Measurements from ENCODE around the gene TIGD4. TPM values are rescaled to one million over a fixed set of nuclear protein-coding genes. Genes with fewer than 3 reads are reported as not detected.

Gene TIGD4
- total and polyA plus RNA-seq, 2 of the 13 experiments (the other 11 are each of a cell fraction or from before 2014, with no cell fraction given): 0.15 to 0.62 TPM

- Histone ChIP-seq H3K36me3 (replicated peaks in 1 of 2; ENCODE audit: control insufficient read depth in 1 of 2, insufficient read depth in 2 of 2, low read length in 2 of 2) (no peaks in the 10 kb centered on the region), H3K4me2 (ENCODE audit: low read depth, low read length) (no peak overlapping the region), H3K79me2 (ENCODE audit: insufficient read depth, low read length) (no peaks in the 10 kb centered on the region), H3K9me3 (ENCODE audit: low read length) (no peaks in the 10 kb centered on the region), H3K9ac (ENCODE audit: insufficient read depth, low read depth, low read length) (no peak overlapping the region), H3K27me3 (ENCODE audit: control insufficient read depth in 1 of 2, insufficient read depth in 2 of 2, low read length in 2 of 2) (no peaks in the 10 kb centered on the region), H3K4me1 (ENCODE audit: insufficient read depth, low read length) (no peaks in the 10 kb centered on the region), H2AFZ (ENCODE audit: low read length) (no peak overlapping the region), H3K27ac (ENCODE audit: extremely low read length, insufficient read depth, low read length) (no peak overlapping the region), H3K4me3 (replicated peaks in 1 of 3; ENCODE audit: insufficient read depth in 1 of 3, low read depth in 2 of 3, low read length in 3 of 3) (no peak overlapping the region), H4K20me1 (ENCODE audit: insufficient read depth, low read length) (no peaks in the 10 kb centered on the region)
- DNase-seq (ENCODE audit: low spot score) (no peak), FAIRE-seq (no peak), ATAC-seq (no peak)
- BruUV-seq (replicated peaks): no TSS peak
- TF ChIP-seq DBP (CRISPR knock-in tag; IDR thresholded peaks at IDR 0.05; ENCODE audit: not compliant biosample characterization) (no peak), ZBTB10 (CRISPR knock-in tag; IDR thresholded peaks at IDR 0.05; ENCODE audit: borderline replicate concordance) (no peak), ZNF350 (CRISPR knock-in tag; IDR thresholded peaks at IDR 0.05; ENCODE audit: borderline replicate concordance, low read depth) (no peak), SRSF4 (IDR thresholded peaks at IDR 0.05; ENCODE audit: low read depth, low read length, poor library complexity, severe bottlenecking) (no peak), JARID2 (CRISPR knock-in tag; IDR thresholded peaks at IDR 0.05; ENCODE audit: insufficient replicate concordance) (no peak), CSRNP2 (CRISPR knock-in tag; conservative IDR thresholded peaks at IDR 0.05; ENCODE audit: low read depth) (no peak)
- 79% methylated on average over 1 of the region's 1 CpG for WGBS (ENCODE audit: low lambda C conversion rate)
- in situ Hi-C loops (cut with HindIII; ENCODE audit: extremely low pct_ligation_motif_present, low pct_unique_long_range_greater_than_20kb) (loop anchor here (10.0 kb wide), 1 partner anchor 274 kb away; no protein-coding TSS in a partner anchor), intact Hi-C loops (cut with micrococcal nuclease; ENCODE audit: unreplicated experiment) (no loop called here)
- POLR2A ChIA-PET: no interaction called here
- CTCF ChIA-PET (ENCODE audit: low intra/inter-chr PET ratio, low total read pairs): no interaction called here
Measured at GRCh38 chr4:152728343-152728742, 51.2 kb downstream of the TIGD4 start.
